Loucy (cell line): Measurements from ENCODE around the gene DUSP3.

Experiments used
- H2AFZ ChIP-seq: fragments of 200-600 bp; sonication (generic); 2 replicates; pipeline ENCODE4 v1.6.0; 2016; ENCODE audit warnings: antibody characterized with exemption, mild to moderate bottlenecking, low read length, moderate library complexity
- H3F3A ChIP-seq: fragments of 200-600 bp; 2 replicates; pipeline ENCODE4 v1.6.0; 2016; ENCODE audit warnings: antibody characterized with exemption, low read depth, mild to moderate bottlenecking
- H3K27me3 ChIP-seq: fragments of 200-600 bp; sonication (generic); 2 replicates; pipeline ENCODE4 v1.6.1; 2014; ENCODE audit warnings: low read length, mild to moderate bottlenecking; ENCODE audit not compliant: insufficient read depth, poor library complexity, severe bottlenecking
- H3K36me3 ChIP-seq: fragments of 200-600 bp; sonication (generic); 2 replicates; pipeline ENCODE4 v1.6.1; 2016; ENCODE audit warnings: low read length; ENCODE audit not compliant: insufficient read depth
- H3K4me1 ChIP-seq: fragments of 200-600 bp; sonication (generic); 2 replicates; pipeline ENCODE4 v1.5.1; 2014; ENCODE audit warnings: low read length, mild to moderate bottlenecking; ENCODE audit not compliant: insufficient read depth, poor library complexity, severe bottlenecking
- H3K4me2 ChIP-seq: fragments of 200-600 bp; sonication (generic); 2 replicates; pipeline ENCODE4 v1.6.0; 2014; ENCODE audit warnings: antibody characterized with exemption, low read length, low read depth, mild to moderate bottlenecking; ENCODE audit not compliant: poor library complexity, severe bottlenecking
- H3K4me3 ChIP-seq: fragments of 200-600 bp; sonication (generic); 2 replicates; pipeline ENCODE4 v1.5.1; 2014; ENCODE audit warnings: low read length, mild to moderate bottlenecking, mixed read lengths; ENCODE audit not compliant: poor library complexity, severe bottlenecking
- H3K79me2 ChIP-seq: fragments of 200-600 bp; sonication (generic); 2 replicates; pipeline ENCODE4 v1.6.1; 2014; ENCODE audit warnings: low read length; ENCODE audit not compliant: insufficient read depth
- H3K9ac ChIP-seq: fragments of 200-600 bp; sonication (generic); 2 replicates; pipeline ENCODE4 v1.6.0; 2014; ENCODE audit warnings: mild to moderate bottlenecking, low read depth, low read length, moderate library complexity; ENCODE audit not compliant: poor library complexity, severe bottlenecking
- H3K9me2 ChIP-seq: fragments of 200-600 bp; sonication (generic); replicated peaks from 2 replicates; pipeline ENCODE4 v1.6.1; 2016; ENCODE audit warnings: low read depth, low read length, mixed read lengths
- H3K9me3 ChIP-seq: fragments of 200-600 bp; sonication (generic); 2 replicates; pipeline ENCODE4 v1.6.1; 2014; ENCODE audit warnings: mild to moderate bottlenecking, antibody characterized with exemption, low read length, low read depth; ENCODE audit not compliant: insufficient read depth
- H4K20me1 ChIP-seq: fragments of 200-600 bp; sonication (generic); 2 replicates; pipeline ENCODE4 v1.6.0; 2014; ENCODE audit warnings: antibody characterized with exemption, low read length, mild to moderate bottlenecking; ENCODE audit not compliant: insufficient read depth, poor library complexity, severe bottlenecking
- CTCF ChIP-seq: fragments of 200-600 bp; sonication (generic); conservative IDR thresholded peaks from 2 replicates; pipeline ENCODE4 v1.5.1; 2014; ENCODE audit warnings: mild to moderate bottlenecking, antibody characterized with exemption, low read length
- EZH2phosphoT487 ChIP-seq: fragments of 200-600 bp; IDR thresholded peaks from 2 replicates; pipeline ENCODE4 v1.6.1; 2018; ENCODE audit warnings: antibody characterized with exemption, mild to moderate bottlenecking, moderate library complexity, borderline replicate concordance

Gene DUSP3

GRCh38 chr17:43750153-43750552, 28.6 kb downstream of the DUSP3 start:
- Histone ChIP-seq H3K9ac (no peak overlapping the region), H3K79me2 (no peaks in the 10 kb centered on the region), H3K4me1 (no peaks in the 10 kb centered on the region), H3K27me3 (no peaks in the 10 kb centered on the region), H3K4me2 (no peak overlapping the region), H2AFZ (no peak overlapping the region), H3K36me3 (no peaks in the 10 kb centered on the region), H3K4me3 (no peak overlapping the region), H3K9me2 (no peaks in the 10 kb centered on the region), H4K20me1 (no peaks in the 10 kb centered on the region), H3F3A (no peaks in the 10 kb centered on the region), H3K9me3 (no peaks in the 10 kb centered on the region)
- TF ChIP-seq CTCF (no peak), EZH2phosphoT487 (no peak)

GRCh38 chr17:43745541-43745940, 33.2 kb downstream of the DUSP3 start:
- no peak overlapping the region for H3K4me3 ChIP-seq
- H3K9me3 ChIP-seq, result no peaks in the 10 kb centered on the region
- TF ChIP-seq EZH2phosphoT487 (no peak), CTCF (no peak)
- no peaks in the 10 kb centered on the region for H3K4me1 ChIP-seq
- no peak overlapping the region for H3K4me2 ChIP-seq
- H3F3A ChIP-seq, result no peaks in the 10 kb centered on the region
- H3K79me2 ChIP-seq, result no peaks in the 10 kb centered on the region
- no peaks in the 10 kb centered on the region for H3K27me3 ChIP-seq
- H3K36me3 ChIP-seq, result no peaks in the 10 kb centered on the region
- H4K20me1 ChIP-seq, result no peaks in the 10 kb centered on the region
- no peak overlapping the region for H3K9ac ChIP-seq
- no peak overlapping the region for H2AFZ ChIP-seq
- no peaks in the 10 kb centered on the region for H3K9me2 ChIP-seq

- H3F3A ChIP-seq, result no peaks in the 10 kb centered on the region
- H3K9me3 ChIP-seq, result no peaks in the 10 kb centered on the region
- TF ChIP-seq CTCF, result no peak
- TF ChIP-seq EZH2phosphoT487, result no peak
- H2AFZ ChIP-seq, result no peak overlapping the region
- H3K4me3 ChIP-seq, result no peak overlapping the region
- no peaks in the 10 kb centered on the region for H4K20me1 ChIP-seq
- H3K4me1 ChIP-seq, result no peaks in the 10 kb centered on the region
- no peaks in the 10 kb centered on the region for H3K9me2 ChIP-seq
- H3K9ac ChIP-seq, result no peak overlapping the region
- H3K27me3 ChIP-seq, result peaks cover 5% of the 10 kb centered on the region
- H3K36me3 ChIP-seq, result no peaks in the 10 kb centered on the region
- no peaks in the 10 kb centered on the region for H3K79me2 ChIP-seq
- H3K4me2 ChIP-seq, result no peak overlapping the region
Observed at GRCh38 chr17:43741636-43742035, 37.1 kb downstream of the DUSP3 start.
